K562 (cell line): ENCODE data around the gene TRNT1. TPM values are rescaled to one million over a fixed set of nuclear protein-coding genes. Genes with fewer than 3 reads are reported as not detected.
A peak's percentile ranks its signal among the peaks of the same experiment; 100 is the strongest.

ENCODE experiments used
- BRD9 ChIP-seq: fragments of 450-650 bp; IDR thresholded peaks from 2 replicates; pipeline ENCODE4 v1.6.1; 2018; ENCODE audit warnings: low read depth; ENCODE audit not compliant: partially characterized antibody
- C11orf30 ChIP-seq: fragments of 450-650 bp; IDR thresholded peaks from 2 replicates; pipeline ENCODE4 v1.6.1; 2016; ENCODE audit warnings: low read depth, mild to moderate bottlenecking
- CGGBP1 ChIP-seq: fragments of 250-450 bp; sonication (Bioruptor Pico); IDR thresholded peaks from 2 replicates; pipeline ENCODE4 v1.9.0; 2021; ENCODE audit warnings: mild to moderate bottlenecking
- CREBBP ChIP-seq: IDR thresholded peaks from one replicate; pipeline ENCODE4 v1.6.1; 2012; ENCODE audit warnings: low read depth, mild to moderate bottlenecking, control low read depth, inconsistent platforms, low read length
- EHMT2 ChIP-seq: fragments of 450-650 bp; IDR thresholded peaks from 2 replicates; pipeline ENCODE4 v1.6.1; 2018; ENCODE audit warnings: antibody characterized with exemption
- EWSR1 ChIP-seq: fragments of 450-650 bp; IDR thresholded peaks from 2 replicates; pipeline ENCODE4 v1.6.1; 2018; ENCODE audit warnings: borderline replicate concordance, mild to moderate bottlenecking, low read depth, moderate library complexity; ENCODE audit not compliant: partially characterized antibody
- FOXA3 ChIP-seq, 2 experiments: fragments of 450-650 bp in 1 of 2; sonication (generic) in 1 of 2; formaldehyde crosslinking; IDR thresholded peaks in 1 of 2; conservative IDR thresholded peaks in 1 of 2; 2 replicates each; pipeline versions ENCODE4 v1.4.0 to v1.8.0; 2020 to 2022; ENCODE audit warnings: mild to moderate bottlenecking in 2 of 2, missing genetic modification reagents in 1 of 2
- GATA2 ChIP-seq: sonication (generic); formaldehyde crosslinking; IDR thresholded peaks from 2 replicates; pipeline ENCODE4 v1.4.0; 2020; ENCODE audit warnings: mild to moderate bottlenecking, missing genetic modification reagents
- GMEB1 ChIP-seq: fragments of 250-450 bp; sonication (Bioruptor Pico); IDR thresholded peaks from 2 replicates; pipeline ENCODE4 v1.4.0; 2020; ENCODE audit warnings: mild to moderate bottlenecking
- HDAC1 ChIP-seq, 2 experiments: fragments of 450-650 bp; IDR thresholded peaks; 2 replicates each; pipeline ENCODE4 v1.6.1; 2016 to 2017; ENCODE audit warnings: inconsistent platforms in 1 of 2, mild to moderate bottlenecking in 1 of 2, moderate library complexity in 1 of 2
- HIVEP1 ChIP-seq: fragments of 250-450 bp; sonication (Bioruptor Pico); IDR thresholded peaks from 2 replicates; pipeline ENCODE4 v1.4.0; 2020; ENCODE audit warnings: mild to moderate bottlenecking
- JUN ChIP-seq, 2 experiments: sonication (generic) in 1 of 2; formaldehyde crosslinking in 1 of 2; IDR thresholded peaks; 2 replicates each; pipeline versions ENCODE4 v1.6.1 to v1.8.0; 2012 to 2022; ENCODE audit warnings: borderline replicate concordance in 2 of 2, mild to moderate bottlenecking in 2 of 2, improper control_type of control experiment in 1 of 2, low read depth in 1 of 2, low read length in 1 of 2, missing genetic modification reagents in 1 of 2
- KAT8 ChIP-seq: fragments of 450-650 bp; IDR thresholded peaks from 2 replicates; pipeline ENCODE4 v1.6.1; 2016; ENCODE audit warnings: low read depth, mild to moderate bottlenecking
- PHF8 ChIP-seq: fragments of 200-600 bp; sonication (generic); IDR thresholded peaks from 2 replicates; pipeline ENCODE4 v1.6.1; 2012; ENCODE audit warnings: mixed run types, mild to moderate bottlenecking, inconsistent platforms, low read length, moderate library complexity, borderline replicate concordance
- POLR2AphosphoS2 ChIP-seq: IDR thresholded peaks from 2 replicates; pipeline ENCODE4 v1.6.1; 2012; ENCODE audit warnings: low read length, improper control_type of control experiment
- PTRF ChIP-seq: fragments of 450-650 bp; IDR thresholded peaks from 2 replicates; pipeline ENCODE4 v1.6.1; 2016; ENCODE audit warnings: mild to moderate bottlenecking, missing genetic modification characterization, missing compliant biosample characterization
- RFX5 ChIP-seq: IDR thresholded peaks from 2 replicates; pipeline ENCODE4 v1.6.1; 2011; ENCODE audit warnings: low read depth, mild to moderate bottlenecking, improper control_type of control experiment, low read length
- SMARCB1 ChIP-seq: IDR thresholded peaks from 2 replicates; pipeline ENCODE4 v1.6.1; 2011; ENCODE audit warnings: improper control_type of control experiment, low read depth; ENCODE audit not compliant: insufficient read length
- SP2 ChIP-seq: IDR thresholded peaks from 2 replicates; pipeline ENCODE4 v1.6.1; 2011; ENCODE audit warnings: mild to moderate bottlenecking, low read depth, low read length, moderate library complexity; ENCODE audit not compliant: poor library complexity, severe bottlenecking; ENCODE audit errors: extremely low read depth
- SRSF3 ChIP-seq: fragments of 200-400 bp; formaldehyde crosslinking; IDR thresholded peaks from 2 replicates; pipeline ENCODE4 v1.6.1; 2016; ENCODE audit warnings: mild to moderate bottlenecking, low read length, moderate library complexity; ENCODE audit not compliant: insufficient read depth
- TCFL5 ChIP-seq: fragments of 250-450 bp; sonication (Bioruptor Pico); conservative IDR thresholded peaks from 2 replicates; pipeline ENCODE4 v1.6.1; 2021; ENCODE audit warnings: mild to moderate bottlenecking, moderate library complexity, matching md5 sums
- XRCC3 ChIP-seq: fragments of 450-650 bp; IDR thresholded peaks from 2 replicates; pipeline ENCODE4 v1.6.1; 2017; ENCODE audit warnings: mild to moderate bottlenecking, moderate library complexity
- ZBTB2 ChIP-seq: fragments of 450-650 bp; IDR thresholded peaks from 2 replicates; pipeline ENCODE4 v1.6.1; 2016; ENCODE audit warnings: antibody characterized with exemption
- ZKSCAN1 ChIP-seq: fragments of 150-350 bp; IDR thresholded peaks from 2 replicates; pipeline ENCODE4 v1.6.1; 2016; ENCODE audit warnings: low read depth, low read length
- ZNF431 ChIP-seq: sonication (generic); formaldehyde crosslinking; IDR thresholded peaks from 2 replicates; pipeline ENCODE4 v1.8.0; 2022; ENCODE audit warnings: mild to moderate bottlenecking, missing genetic modification reagents
- ZSCAN29 ChIP-seq: fragments of 450-650 bp; IDR thresholded peaks from 2 replicates; pipeline ENCODE4 v1.6.1; 2017
- polyA plus RNA-seq, 8 experiments: library from polyadenylated mRNA; depleted of rRNA in 4 of 8; stranded (reverse) in 5 of 8; unstranded in 3 of 8; fragments of >200 nt; fragmentation: Nextera tagmentation in 2 of 8; fragmentation: Illumina TruSeq in 1 of 8; extraction: Ambion mirVana in 2 of 8; extraction: Trizol in 1 of 8; gene quantifications; 2 replicates each; pipeline versions ENCODE4 v1.2.1 to v1.2.3, GENCODE V29; 2011 to 2014; ENCODE audit warnings: inconsistent platforms in 1 of 8, missing spikeins in 1 of 8
- total RNA-seq, 7 experiments: library from RNA; depleted of rRNA in 6 of 7; stranded (reverse); fragments of >200 nt in 6 of 7; fragmentation: Illumina TruSeq in 2 of 7; extraction: Trizol in 2 of 7; gene quantifications; 2 replicates each; pipeline versions ENCODE4 v1.2.1 to v1.2.3, GENCODE V29; 2011 to 2021; ENCODE audit warnings: low replicate concordance in 1 of 7

Gene TRNT1
- total and polyA plus RNA-seq, 9 of the 15 experiments (the other 6 are each of a cell fraction or from before 2014, with no cell fraction given) = 38.1 to 58.2 (median 47.4) TPM

DNA sequence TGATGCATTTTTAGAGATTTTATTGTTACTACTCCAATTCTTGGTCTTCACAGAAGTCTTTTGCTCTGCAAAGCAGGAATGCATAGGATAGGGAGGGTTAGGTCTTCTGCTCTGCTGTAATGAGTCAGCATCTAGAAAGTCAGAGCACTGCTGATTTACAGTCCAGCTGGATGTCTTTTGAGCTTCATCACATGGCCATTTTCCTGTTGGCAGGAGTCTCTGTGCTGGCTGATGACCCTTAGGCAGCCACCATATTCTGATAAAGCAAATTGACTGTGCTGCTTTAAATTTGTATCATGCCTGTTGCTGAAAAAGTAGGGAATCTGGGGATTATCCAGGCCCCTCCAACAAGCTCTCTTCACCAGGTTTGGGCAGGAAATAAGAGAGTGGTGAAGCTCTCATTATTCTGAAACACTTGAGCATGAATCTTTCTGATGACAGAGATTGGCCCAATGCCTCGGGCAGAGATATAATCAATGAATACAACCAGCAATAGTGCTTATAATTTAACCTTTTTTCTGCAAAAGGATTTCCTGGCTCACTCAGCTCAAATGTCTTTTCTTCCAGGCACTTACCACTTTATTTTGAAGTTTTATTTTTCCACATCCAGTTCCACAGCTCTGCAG lies 62.5 kb downstream of the TRNT1 start (continued):
- peak; percentile 54 for TF ChIP-seq BRD9
- TF ChIP-seq HIVEP1 (CRISPR knock-in tag) = no peak
- no peak for TF ChIP-seq SMARCB1
- no peak for TF ChIP-seq SP2
- no peak for TF ChIP-seq TCFL5 (CRISPR knock-in tag)
- TF ChIP-seq RFX5 = no peak
- no peak for TF ChIP-seq PTRF
- no peak for TF ChIP-seq ZBTB2
- TF ChIP-seq ZKSCAN1 = no peak
- no peak for TF ChIP-seq HDAC1 (IDR thresholded peaks at IDR 0.05)
- TF ChIP-seq EHMT2 = peak; percentile 83
- peak; percentile 92 for TF ChIP-seq C11orf30
- no peak for TF ChIP-seq FOXA3 (CRISPR knock-in tag; conservative IDR thresholded peaks at IDR 0.05 in 1 of 2, IDR thresholded peaks at IDR 0.05 in 1 of 2)
- no peak for TF ChIP-seq ZNF431 (CRISPR knock-in tag)
- no peak for TF ChIP-seq CREBBP
- TF ChIP-seq PHF8 = no peak
- TF ChIP-seq JUN (IDR thresholded peaks at IDR 0.05; ENCODE audit: borderline replicate concordance, low read depth, low read length) = peak; percentile 62; the same call in 1 of the 2 replicates
- TF ChIP-seq JUN (CRISPR knock-in tag; IDR thresholded peaks at IDR 0.05; ENCODE audit: borderline replicate concordance) = no peak
- TF ChIP-seq XRCC3 = no peak
- TF ChIP-seq SRSF3 = no peak
- TF ChIP-seq KAT8 = no peak
- TF ChIP-seq ZSCAN29 = no peak
- no peak for TF ChIP-seq GMEB1 (CRISPR knock-in tag)
- TF ChIP-seq CGGBP1 (CRISPR knock-in tag) = no peak
- no peak for TF ChIP-seq GATA2 (CRISPR knock-in tag)
- no peak for TF ChIP-seq POLR2AphosphoS2
- no peak for TF ChIP-seq EWSR1
